Measurements from ENCODE around the gene KCNJ1. TPM values are rescaled to one million over a fixed set of nuclear protein-coding genes. Genes with fewer than 3 reads are reported as not detected.

The KCNJ1 gene
- total RNA-seq, 4 donors from 2014 or later = 0.10 to 0.88 (median 0.42) TPM; not detected in 1

GRCh38 chr11:128882451-128882850 is 15.4 kb upstream of the KCNJ1 start:
- no peak overlapping the region for H3K4me3 ChIP-seq (ENCODE audit: low read depth, poor library complexity, severe bottlenecking)
- DNase-seq (ENCODE audit: low spot score in 2 of 2) = no peak
- intact Hi-C loops (cut with DNase I; ENCODE audit: low total_unique reads) = loop anchor here (5.0 kb wide), 1 partner anchor 75 kb away; no protein-coding TSS in a partner anchor
- TF ChIP-seq, protein P1, sequence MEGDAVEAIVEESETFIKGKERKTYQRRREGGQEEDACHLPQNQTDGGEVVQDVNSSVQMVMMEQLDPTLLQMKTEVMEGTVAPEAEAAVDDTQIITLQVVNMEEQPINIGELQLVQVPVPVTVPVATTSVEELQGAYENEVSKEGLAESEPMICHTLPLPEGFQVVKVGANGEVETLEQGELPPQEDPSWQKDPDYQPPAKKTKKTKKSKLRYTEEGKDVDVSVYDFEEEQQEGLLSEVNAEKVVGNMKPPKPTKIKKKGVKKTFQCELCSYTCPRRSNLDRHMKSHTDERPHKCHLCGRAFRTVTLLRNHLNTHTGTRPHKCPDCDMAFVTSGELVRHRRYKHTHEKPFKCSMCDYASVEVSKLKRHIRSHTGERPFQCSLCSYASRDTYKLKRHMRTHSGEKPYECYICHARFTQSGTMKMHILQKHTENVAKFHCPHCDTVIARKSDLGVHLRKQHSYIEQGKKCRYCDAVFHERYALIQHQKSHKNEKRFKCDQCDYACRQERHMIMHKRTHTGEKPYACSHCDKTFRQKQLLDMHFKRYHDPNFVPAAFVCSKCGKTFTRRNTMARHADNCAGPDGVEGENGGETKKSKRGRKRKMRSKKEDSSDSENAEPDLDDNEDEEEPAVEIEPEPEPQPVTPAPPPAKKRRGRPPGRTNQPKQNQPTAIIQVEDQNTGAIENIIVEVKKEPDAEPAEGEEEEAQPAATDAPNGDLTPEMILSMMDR (IDR thresholded peaks at IDR 0.05) = no peak
- TF ChIP-seq POLR2A (IDR thresholded peaks at IDR 0.05) = no peak
- WGBS, 2 donors = 79 to 84% methylated on average over 5 of the region's 5 CpGs

- intact Hi-C loops (cut with DNase I; ENCODE audit: low total_unique reads) = loop anchor here (5.0 kb wide), 1 partner anchor 76 kb away; no protein-coding TSS in a partner anchor
- H3K4me3 ChIP-seq (ENCODE audit: low read depth, poor library complexity, severe bottlenecking) = no peak overlapping the region
- DNase-seq (ENCODE audit: low spot score in 2 of 2) = no peak
- 80 to 84% methylated on average over 8 of the region's 8 CpGs for WGBS, 2 donors
- TF ChIP-seq POLR2A (IDR thresholded peaks at IDR 0.05) = no peak
- TF ChIP-seq, protein P1 (IDR thresholded peaks at IDR 0.05) = no peak
Observed at GRCh38 chr11:128881221-128881620, 14.1 kb upstream of the KCNJ1 start.

DNA sequence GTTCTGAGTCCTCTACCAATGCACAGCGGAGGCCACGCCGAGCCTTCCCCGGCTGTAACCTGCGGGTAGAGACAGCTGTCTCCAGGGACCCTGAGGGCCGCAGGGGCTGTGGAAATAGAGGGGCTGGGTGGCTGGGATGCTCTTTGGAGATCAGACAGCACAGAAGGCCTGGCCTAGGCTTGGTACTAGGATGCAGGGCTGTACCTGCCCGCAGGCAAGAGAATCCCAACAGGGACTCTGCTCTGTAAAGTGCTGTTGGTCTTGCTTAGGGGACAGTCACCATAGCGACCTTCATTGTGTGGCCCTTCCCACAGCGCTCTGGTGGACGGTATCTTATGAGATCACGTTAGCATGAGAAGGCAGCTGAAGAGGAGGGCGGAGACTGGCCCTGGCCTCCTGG is 12.7 kb upstream of the KCNJ1 start:
- WGBS, 2 donors = 92 to 95% methylated on average over 12 of the region's 12 CpGs
- no peak for DNase-seq (ENCODE audit: low spot score in 2 of 2)
- H3K4me3 ChIP-seq (ENCODE audit: low read depth, poor library complexity, severe bottlenecking) = no peak overlapping the region
- TF ChIP-seq, protein P1 (IDR thresholded peaks at IDR 0.05) = no peak
- TF ChIP-seq POLR2A (IDR thresholded peaks at IDR 0.05) = no peak
- intact Hi-C loops (cut with DNase I; ENCODE audit: low total_unique reads) = loop anchor here (5.0 kb wide), 1 partner anchor 77 kb away; no protein-coding TSS in a partner anchor

- 60 to 73% methylated on average over 2 of the region's 2 CpGs for WGBS, 2 donors
- no peak for TF ChIP-seq POLR2A (IDR thresholded peaks at IDR 0.05)
- TF ChIP-seq, protein P1 (IDR thresholded peaks at IDR 0.05) = no peak
- DNase-seq (ENCODE audit: low spot score in 2 of 2) = no peak
- intact Hi-C loops (cut with DNase I; ENCODE audit: low total_unique reads) = no loop called here
- H3K4me3 ChIP-seq (ENCODE audit: low read depth, poor library complexity, severe bottlenecking) = no peak overlapping the region
Observed at GRCh38 chr11:128878455-128878854, 11.4 kb upstream of the KCNJ1 start.

DNA sequence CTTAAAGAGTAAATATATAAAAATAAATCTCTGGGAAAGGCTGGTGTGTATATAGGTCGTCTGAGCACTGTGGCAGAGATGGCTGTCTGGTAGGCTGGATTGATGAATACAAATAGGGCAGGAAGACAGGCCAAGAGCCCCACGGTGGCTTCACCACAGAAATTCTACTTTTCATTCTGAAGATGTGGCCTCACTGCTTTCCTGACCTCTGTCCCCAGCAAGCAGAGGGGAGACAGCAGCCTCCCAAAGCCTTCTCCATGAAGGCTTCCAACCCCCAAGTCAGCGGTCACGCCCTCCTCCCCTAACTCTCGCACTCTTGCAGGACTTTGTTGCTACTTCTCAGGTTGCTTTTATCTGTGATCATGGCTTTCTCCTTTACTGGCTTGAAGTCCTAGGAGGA is 10.6 kb upstream of the KCNJ1 start:
- 83 to 89% methylated on average over 5 of the region's 5 CpGs for WGBS, 2 donors
- no peak overlapping the region for H3K4me3 ChIP-seq (ENCODE audit: low read depth, poor library complexity, severe bottlenecking)
- intact Hi-C loops (cut with DNase I; ENCODE audit: low total_unique reads) = no loop called here
- DNase-seq (ENCODE audit: low spot score in 2 of 2) = no peak
- no peak for TF ChIP-seq POLR2A (IDR thresholded peaks at IDR 0.05)
- TF ChIP-seq, protein P1 (IDR thresholded peaks at IDR 0.05) = no peak

GRCh38 chr11:128876133-128876650 is 9.1 kb upstream of the KCNJ1 start:
- DNase-seq (ENCODE audit: low spot score in 2 of 2) = no peak
- intact Hi-C loops (cut with DNase I; ENCODE audit: low total_unique reads) = no loop called here
- 89 to 95% methylated on average over 22 of the region's 22 CpGs for WGBS, 2 donors
- TF ChIP-seq, protein P1 (IDR thresholded peaks at IDR 0.05) = no peak
- no peak for TF ChIP-seq POLR2A (IDR thresholded peaks at IDR 0.05)
- H3K4me3 ChIP-seq (ENCODE audit: low read depth, poor library complexity, severe bottlenecking) = no peak overlapping the region

All from lower leg skin (tissue), 4 donors.